ENCODE data around the gene ZNF136. TPM values are rescaled to one million over a fixed set of nuclear protein-coding genes. Genes with fewer than 3 reads are reported as not detected.

Gene ZNF136
- total RNA-seq, 1 experiment from 2014 or later, result 4.3 TPM

- DNase-seq, result peak; percentile 86
- no peaks in the 10 kb centered on the region for H3K27me3 Mint-ChIP-seq (ENCODE audit: unreplicated experiment)
- H3K27ac Mint-ChIP-seq (ENCODE audit: unreplicated experiment), result peak overlapping the region; percentile 76
- CTCF ChIA-PET, result interaction anchor here (0.6 to 2.4 kb wide), 10 partner anchors 14 to 501 kb away, joined by 3 to 21 read pairs (median 4); partner anchors contain the start of genes ZNF442, ZNF491 and ZNF700
- H3K9me3 Mint-ChIP-seq (ENCODE audit: low read depth, unreplicated experiment), result peaks cover 4% of the 10 kb centered on the region
- intact Hi-C loops (cut with micrococcal nuclease; ENCODE audit: unreplicated experiment), result loop anchor here (1.0 to 5.0 kb wide), 5 partner anchors 153 to 438 kb away; partner anchors contain the start of gene ZNF763
- H3K4me1 Mint-ChIP-seq (ENCODE audit: low read depth, unreplicated experiment), result peaks cover 11% of the 10 kb centered on the region
- H3K36me3 Mint-ChIP-seq (ENCODE audit: insufficient read depth, unreplicated experiment), result peaks cover 27% of the 10 kb centered on the region
- peak; percentile 73 for TF ChIP-seq CTCF (IDR thresholded peaks at IDR 0.05; ENCODE audit: unreplicated experiment)
- peak overlapping the region; percentile 78 for H3K4me3 Mint-ChIP-seq (ENCODE audit: low read depth, unreplicated experiment)
- BruUV-seq (replicated peaks), result no TSS peak
Observed at GRCh38 chr19:12140545-12141404, 22.1 kb upstream of the ZNF136 start.

GRCh38 chr19:12141405-12141736 is 21.5 kb upstream of the ZNF136 start:
- Mint-ChIP-seq H3K27ac (ENCODE audit: unreplicated experiment) (peak overlapping the region; percentile 76), H3K27me3 (ENCODE audit: unreplicated experiment) (no peaks in the 10 kb centered on the region), H3K36me3 (ENCODE audit: insufficient read depth, unreplicated experiment) (peaks cover 25% of the 10 kb centered on the region), H3K4me1 (ENCODE audit: low read depth, unreplicated experiment) (peaks cover 11% of the 10 kb centered on the region), H3K4me3 (ENCODE audit: low read depth, unreplicated experiment) (peak overlapping the region; percentile 78), H3K9me3 (ENCODE audit: low read depth, unreplicated experiment) (peaks cover 4% of the 10 kb centered on the region)
- no TSS peak for BruUV-seq (replicated peaks)
- CTCF ChIA-PET, result interaction anchor here (1.9 to 2.4 kb wide), 3 partner anchors 217 to 343 kb away, joined by 5 to 21 read pairs (median 16); partner anchors contain the start of genes ZNF442, ZNF491 and ZNF700
- intact Hi-C loops (cut with micrococcal nuclease; ENCODE audit: unreplicated experiment), result loop anchor here (1.0 to 5.0 kb wide), 5 partner anchors 154 to 439 kb away; partner anchors contain the start of gene ZNF763
- DNase-seq, result no peak
- TF ChIP-seq CTCF (IDR thresholded peaks at IDR 0.05; ENCODE audit: unreplicated experiment), result no peak

- peaks cover 8% of the 10 kb centered on the region for H3K9me3 Mint-ChIP-seq (ENCODE audit: low read depth, unreplicated experiment)
- DNase-seq, result no peak
- no peak for TF ChIP-seq CTCF (IDR thresholded peaks at IDR 0.05; ENCODE audit: unreplicated experiment)
- H3K27ac Mint-ChIP-seq (ENCODE audit: unreplicated experiment), result no peak overlapping the region
- H3K27me3 Mint-ChIP-seq (ENCODE audit: unreplicated experiment), result no peaks in the 10 kb centered on the region
- peaks cover 8% of the 10 kb centered on the region for H3K36me3 Mint-ChIP-seq (ENCODE audit: insufficient read depth, unreplicated experiment)
- H3K4me3 Mint-ChIP-seq (ENCODE audit: low read depth, unreplicated experiment), result no peak overlapping the region
- no TSS peak for BruUV-seq (replicated peaks)
- CTCF ChIA-PET, result no interaction called here
- intact Hi-C loops (cut with micrococcal nuclease; ENCODE audit: unreplicated experiment), result no loop called here
- H3K4me1 Mint-ChIP-seq (ENCODE audit: low read depth, unreplicated experiment), result peaks cover 11% of the 10 kb centered on the region
Observed at GRCh38 chr19:12145348-12145747, 17.5 kb upstream of the ZNF136 start.

- no peaks in the 10 kb centered on the region for H3K36me3 Mint-ChIP-seq (ENCODE audit: insufficient read depth, unreplicated experiment)
- intact Hi-C loops (cut with micrococcal nuclease; ENCODE audit: unreplicated experiment), result no loop called here
- CTCF ChIA-PET, result no interaction called here
- no TSS peak for BruUV-seq (replicated peaks)
- peaks cover 5% of the 10 kb centered on the region for H3K9me3 Mint-ChIP-seq (ENCODE audit: low read depth, unreplicated experiment)
- H3K27ac Mint-ChIP-seq (ENCODE audit: unreplicated experiment), result no peak overlapping the region
- H3K4me3 Mint-ChIP-seq (ENCODE audit: low read depth, unreplicated experiment), result no peak overlapping the region
- H3K4me1 Mint-ChIP-seq (ENCODE audit: low read depth, unreplicated experiment), result no peaks in the 10 kb centered on the region
- no peak for DNase-seq
- no peak for TF ChIP-seq CTCF (IDR thresholded peaks at IDR 0.05; ENCODE audit: unreplicated experiment)
- H3K27me3 Mint-ChIP-seq (ENCODE audit: unreplicated experiment), result no peaks in the 10 kb centered on the region
Observed at GRCh38 chr19:12155324-12155860, 7.5 kb upstream of the ZNF136 start.

Data from Calu3 (cell line).